Measurements from ENCODE around the gene RPS2. TPM values are rescaled to one million over a fixed set of nuclear protein-coding genes. Genes with fewer than 3 reads are reported as not detected.

The RPS2 gene
- total RNA-seq, 1 donor from 2014 or later = 2,813 TPM

GRCh38 chr16:2002406-2003230, 38.0 kb upstream of the RPS2 start:
- TF ChIP-seq CTCF (conservative IDR thresholded peaks at IDR 0.05; ENCODE audit: low read depth, low read length) = no peak
- no peak overlapping the region for H3K4me3 ChIP-seq (ENCODE audit: low read depth, low read length)
- no peak for DNase-seq (ENCODE audit: low read depth)

GRCh38 chr16:2001456-2002355, 37.1 kb upstream of the RPS2 start:
- DNase-seq (ENCODE audit: low read depth) = no peak
- H3K4me3 ChIP-seq (ENCODE audit: low read depth, low read length) = no peak overlapping the region
- TF ChIP-seq CTCF (conservative IDR thresholded peaks at IDR 0.05; ENCODE audit: low read depth, low read length) = no peak

GRCh38 chr16:2001035-2001434, 36.4 kb upstream of the RPS2 start:
- no peak overlapping the region for H3K4me3 ChIP-seq (ENCODE audit: low read depth, low read length)
- no peak for DNase-seq (ENCODE audit: low read depth)
- TF ChIP-seq CTCF (conservative IDR thresholded peaks at IDR 0.05; ENCODE audit: low read depth, low read length) = no peak

GRCh38 chr16:1999866-2000514, 35.4 kb upstream of the RPS2 start:
- H3K4me3 ChIP-seq (ENCODE audit: low read depth, low read length) = no peak overlapping the region
- no peak for DNase-seq (ENCODE audit: low read depth)
- TF ChIP-seq CTCF (conservative IDR thresholded peaks at IDR 0.05; ENCODE audit: low read depth, low read length) = no peak

GRCh38 chr16:1998852-1999801, 34.5 kb upstream of the RPS2 start:
- no peak overlapping the region for H3K4me3 ChIP-seq (ENCODE audit: low read depth, low read length)
- no peak for DNase-seq (ENCODE audit: low read depth)
- no peak for TF ChIP-seq CTCF (conservative IDR thresholded peaks at IDR 0.05; ENCODE audit: low read depth, low read length)

- TF ChIP-seq CTCF (conservative IDR thresholded peaks at IDR 0.05; ENCODE audit: low read depth, low read length) = no peak
- no peak overlapping the region for H3K4me3 ChIP-seq (ENCODE audit: low read depth, low read length)
- no peak for DNase-seq (ENCODE audit: low read depth)
Measured at GRCh38 chr16:1998360-1998835, 33.8 kb upstream of the RPS2 start.
